Neural progenitor cell (in vitro differentiated cells): Measurements from ENCODE around the gene BRSK2.

ENCODE experiments used
- EZH2 ChIP-seq: fragments of 200-600 bp; sonication (generic); IDR thresholded peaks from 2 replicates; pipeline ENCODE4 v1.6.1; 2017; ENCODE audit warnings: antibody characterized with exemption, mild to moderate bottlenecking, moderate library complexity
- TF ChIP-seq, protein P1 (sequence below): fragments of 200-600 bp; sonication (generic); IDR thresholded peaks from 2 replicates; pipeline ENCODE4 v1.5.1; 2017; ENCODE audit warnings: antibody characterized with exemption, mild to moderate bottlenecking

DNA sequence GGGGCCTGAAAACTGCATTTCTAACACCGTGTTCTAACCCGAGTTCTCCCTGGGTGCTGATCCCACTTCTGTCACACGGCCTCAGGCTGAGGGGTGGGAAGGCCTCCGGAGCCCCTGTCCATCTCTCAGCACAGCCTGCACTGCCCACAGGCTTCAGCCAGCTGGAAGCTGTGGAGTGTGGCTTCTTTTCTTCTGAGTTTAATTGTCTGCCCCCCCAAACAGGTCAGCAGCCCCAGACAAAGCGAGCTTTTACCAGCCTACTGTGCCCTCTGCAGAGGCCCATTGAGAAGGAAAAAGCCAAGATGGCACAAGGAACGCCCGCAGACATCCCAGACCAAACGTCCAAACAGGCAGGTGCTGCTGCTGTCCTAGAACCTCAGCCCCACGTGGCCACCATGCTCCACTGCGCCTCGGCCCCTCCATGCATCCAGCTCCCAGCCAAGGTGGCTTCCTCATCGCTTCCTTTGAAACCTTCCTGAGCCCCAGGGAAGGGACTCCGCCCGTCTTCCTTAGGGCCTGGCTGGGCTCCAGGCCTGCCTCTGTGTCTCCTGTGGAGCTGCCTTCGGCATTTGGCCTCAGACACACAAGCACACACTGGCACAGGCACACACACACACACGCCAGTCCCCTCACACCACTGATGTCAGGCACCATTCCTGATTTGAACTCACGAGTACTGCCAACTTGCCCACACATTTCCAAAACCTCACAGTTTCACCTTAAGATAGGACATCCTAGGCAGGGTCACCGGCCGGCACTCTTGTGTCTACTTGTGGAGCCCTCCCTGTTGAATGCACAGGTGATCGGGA is 95.2 kb downstream of the BRSK2 start:
- TF ChIP-seq, protein P1, sequence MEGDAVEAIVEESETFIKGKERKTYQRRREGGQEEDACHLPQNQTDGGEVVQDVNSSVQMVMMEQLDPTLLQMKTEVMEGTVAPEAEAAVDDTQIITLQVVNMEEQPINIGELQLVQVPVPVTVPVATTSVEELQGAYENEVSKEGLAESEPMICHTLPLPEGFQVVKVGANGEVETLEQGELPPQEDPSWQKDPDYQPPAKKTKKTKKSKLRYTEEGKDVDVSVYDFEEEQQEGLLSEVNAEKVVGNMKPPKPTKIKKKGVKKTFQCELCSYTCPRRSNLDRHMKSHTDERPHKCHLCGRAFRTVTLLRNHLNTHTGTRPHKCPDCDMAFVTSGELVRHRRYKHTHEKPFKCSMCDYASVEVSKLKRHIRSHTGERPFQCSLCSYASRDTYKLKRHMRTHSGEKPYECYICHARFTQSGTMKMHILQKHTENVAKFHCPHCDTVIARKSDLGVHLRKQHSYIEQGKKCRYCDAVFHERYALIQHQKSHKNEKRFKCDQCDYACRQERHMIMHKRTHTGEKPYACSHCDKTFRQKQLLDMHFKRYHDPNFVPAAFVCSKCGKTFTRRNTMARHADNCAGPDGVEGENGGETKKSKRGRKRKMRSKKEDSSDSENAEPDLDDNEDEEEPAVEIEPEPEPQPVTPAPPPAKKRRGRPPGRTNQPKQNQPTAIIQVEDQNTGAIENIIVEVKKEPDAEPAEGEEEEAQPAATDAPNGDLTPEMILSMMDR = no peak
- TF ChIP-seq EZH2 = no peak
